Transverse colon (tissue), 4 donors: ENCODE results near the gene DDX39B. TPM values are rescaled to one million over a fixed set of nuclear protein-coding genes. Genes with fewer than 3 reads are reported as not detected.

Experiments used
- DNase-seq: peaks from one replicate; pipeline ENCODE4 v3.0.0-alpha.2; 2019
- H3K27ac ChIP-seq, 4 donors: fragments of 200-600 bp; sonication (generic); 2 replicates each; pipeline ENCODE4 v1.5.1; 2016 to 2018; ENCODE audit warnings: inconsistent platforms in 4 of 4
- H3K27me3 ChIP-seq: fragments of 200-600 bp; sonication (generic); 2 replicates; pipeline ENCODE4 v1.5.1; 2017; ENCODE audit warnings: inconsistent platforms
- H3K36me3 ChIP-seq, 4 donors: fragments of 200-600 bp; sonication (generic); 2 replicates each; pipeline ENCODE4 v1.5.1; 2017 to 2019; ENCODE audit warnings: inconsistent platforms in 4 of 4
- H3K4me1 ChIP-seq, 4 donors: fragments of 200-600 bp; sonication (generic); 2 replicates each; pipeline ENCODE4 v1.5.1; 2017 to 2020; ENCODE audit warnings: inconsistent platforms in 4 of 4
- H3K4me3 ChIP-seq, 4 donors: fragments of 200-600 bp; sonication (generic); 1 replicate in 1 of 4; 2 replicates in 3 of 4; pipeline versions ENCODE4 v1.5.1 to v1.6.1; 2017 to 2019; ENCODE audit warnings: inconsistent platforms in 4 of 4
- H3K9me3 ChIP-seq, 2 donors: fragments of 200-600 bp; sonication (generic); 2 replicates each; pipeline ENCODE4 v1.5.1; 2017 to 2019; ENCODE audit warnings: inconsistent platforms in 2 of 2
- EP300 ChIP-seq: sonication (generic); formaldehyde crosslinking; IDR thresholded peaks from one replicate; pipeline ENCODE4 v1.6.1; 2017; ENCODE audit warnings: antibody characterized with exemption, low read depth
- POLR2A ChIP-seq: fragments of 450-650 bp; IDR thresholded peaks from one replicate; pipeline ENCODE4 v1.6.1; 2016; ENCODE audit warnings: antibody characterized with exemption, mild to moderate bottlenecking, moderate library complexity
- POLR2AphosphoS5 ChIP-seq, 3 donors: sonication (generic); formaldehyde crosslinking; IDR thresholded peaks; one replicate each; pipeline ENCODE4 v1.6.1; 2016; ENCODE audit warnings: antibody characterized with exemption in 3 of 3
- WGBS, 2 donors: methylation state at CpG; one replicate each; pipeline ENCODE4 v1.1.5; 2018; ENCODE audit warnings: low coverage in 1 of 2; 5-methylcytosine and 5-hydroxymethylcytosine counted together
- in situ Hi-C, 4 donors: fragments of 200-750 bp; cut with MboI; loops; one replicate each; pipeline versions ENCODE4 v1.15.0 to v1.15.1; 2017; ENCODE audit warnings: low sequenced_read_pairs in 3 of 4, low pct_ligation_motif_present in 1 of 4, low pct_unique_long_range_greater_than_20kb in 1 of 4
- intact Hi-C: fragments of 100-400 bp; cut with DNase I; formaldehyde crosslinking; loops from one replicate; pipeline ENCODE4 v1.15.1; 2023; ENCODE audit warnings: low total_unique reads
- total RNA-seq, 4 donors: library from RNA; depleted of rRNA; stranded (reverse); fragments of >200 nt; gene quantifications; one replicate each; pipeline ENCODE4 v1.1.0, GENCODE V29; 2016
- TF ChIP-seq, protein P1 (sequence below), 5 experiments: fragments of 200-600 bp in 3 of 5; fragments of 450-650 bp in 2 of 5; sonication (generic) in 3 of 5; IDR thresholded peaks; 1 replicate in 2 of 5; 2 replicates in 3 of 5; pipeline ENCODE4 v1.5.1; 2016 to 2017; ENCODE audit warnings: antibody characterized with exemption in 5 of 5, inconsistent platforms in 3 of 5, mild to moderate bottlenecking in 2 of 5, moderate library complexity in 1 of 5

Gene DDX39B
- total RNA-seq, 4 donors from 2014 or later: 147 to 519 (median 271) TPM

DNA sequence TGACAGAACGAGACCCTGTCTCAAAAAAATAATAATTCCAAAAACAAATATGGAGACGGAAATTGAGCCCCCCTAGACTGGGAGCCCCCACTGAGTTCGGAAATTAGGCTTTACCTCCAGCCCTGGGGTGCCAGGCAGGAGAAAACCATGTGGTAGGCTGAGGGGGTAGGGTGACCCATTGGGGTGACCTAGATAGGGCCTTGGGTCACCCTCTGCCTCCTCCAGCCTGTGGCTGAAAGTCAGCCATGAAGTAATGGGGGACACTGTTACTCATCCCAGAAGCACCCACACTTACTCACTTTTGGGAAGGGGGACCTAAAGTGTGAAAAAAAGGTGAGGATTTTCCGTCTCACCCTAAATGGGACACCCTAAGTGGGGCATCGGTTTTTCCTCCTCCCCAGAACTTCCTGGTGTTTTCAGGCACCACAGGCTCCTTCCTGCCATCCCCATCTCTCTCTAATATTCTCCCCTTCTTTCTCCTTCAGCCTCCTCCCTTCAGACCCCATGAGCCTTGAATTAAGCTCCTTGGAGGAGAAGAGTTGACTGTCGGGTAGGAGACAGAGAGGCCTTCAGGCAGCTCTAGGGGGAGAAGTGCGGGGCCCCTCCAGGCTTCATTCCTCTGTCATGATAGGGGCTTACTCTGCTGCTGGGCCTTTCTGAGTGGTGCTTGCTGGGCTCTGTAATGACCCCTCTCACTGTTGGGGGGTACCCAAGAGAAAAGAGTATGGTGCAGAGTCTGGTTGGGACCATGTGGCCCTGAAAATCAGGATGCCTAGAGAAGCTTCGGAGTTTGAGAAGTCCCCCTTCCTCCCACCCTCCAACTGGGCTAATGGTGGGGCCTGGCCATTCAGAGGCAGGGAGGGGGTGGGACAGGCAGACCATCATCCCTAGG, 38.0 kb upstream of the DDX39B start:
- peak overlapping the region; percentile 79 to 91 (median 86) for H3K27ac ChIP-seq
- intact Hi-C loops: loop anchor here (5.0 kb wide), 1 partner anchor 32 kb away; the partner anchor contains the start of genes ATP6V1G2 and NFKBIL1

DNA sequence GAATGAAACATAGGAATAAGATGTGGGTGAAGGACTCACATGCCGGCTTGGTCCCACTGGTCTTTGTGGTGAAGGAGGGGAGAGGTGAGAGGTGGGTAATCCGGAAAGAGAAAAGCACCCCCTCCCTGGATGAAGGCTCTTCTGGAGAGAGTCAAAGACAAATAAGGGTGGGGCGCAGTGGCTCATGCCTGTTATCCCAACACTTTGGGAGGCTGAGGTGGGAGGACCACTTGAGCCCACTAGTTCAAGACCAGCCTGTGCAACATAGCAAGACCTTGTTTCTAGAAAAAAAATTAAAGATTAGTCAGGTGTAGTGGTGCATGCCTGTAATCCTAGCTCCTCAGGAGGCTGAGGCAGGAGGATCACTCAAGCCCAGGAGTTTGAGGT, 37.3 kb upstream of the DDX39B start:
- no peaks in the 10 kb centered on the region for H3K9me3 ChIP-seq
- in situ Hi-C loops: no loop called here
- no peaks in the 10 kb centered on the region for H3K36me3 ChIP-seq
- peaks cover 6 to 30% (median 7%) of the 10 kb centered on the region in 4 donors for H3K4me1 ChIP-seq
- DNase-seq: no peak
- H3K4me3 ChIP-seq: no peak overlapping the region
- 81% methylated on average over 3 of the region's 3 CpGs; no CpG with 5 or more reads in 1 of the 2 donors for WGBS, 2 donors
- intact Hi-C loops: no loop called here
- H3K27me3 ChIP-seq: peaks cover 7% of the 10 kb centered on the region
- TF ChIP-seq POLR2AphosphoS5 (IDR thresholded peaks at IDR 0.05): no peak
- TF ChIP-seq EP300: no peak
- TF ChIP-seq, protein P1, sequence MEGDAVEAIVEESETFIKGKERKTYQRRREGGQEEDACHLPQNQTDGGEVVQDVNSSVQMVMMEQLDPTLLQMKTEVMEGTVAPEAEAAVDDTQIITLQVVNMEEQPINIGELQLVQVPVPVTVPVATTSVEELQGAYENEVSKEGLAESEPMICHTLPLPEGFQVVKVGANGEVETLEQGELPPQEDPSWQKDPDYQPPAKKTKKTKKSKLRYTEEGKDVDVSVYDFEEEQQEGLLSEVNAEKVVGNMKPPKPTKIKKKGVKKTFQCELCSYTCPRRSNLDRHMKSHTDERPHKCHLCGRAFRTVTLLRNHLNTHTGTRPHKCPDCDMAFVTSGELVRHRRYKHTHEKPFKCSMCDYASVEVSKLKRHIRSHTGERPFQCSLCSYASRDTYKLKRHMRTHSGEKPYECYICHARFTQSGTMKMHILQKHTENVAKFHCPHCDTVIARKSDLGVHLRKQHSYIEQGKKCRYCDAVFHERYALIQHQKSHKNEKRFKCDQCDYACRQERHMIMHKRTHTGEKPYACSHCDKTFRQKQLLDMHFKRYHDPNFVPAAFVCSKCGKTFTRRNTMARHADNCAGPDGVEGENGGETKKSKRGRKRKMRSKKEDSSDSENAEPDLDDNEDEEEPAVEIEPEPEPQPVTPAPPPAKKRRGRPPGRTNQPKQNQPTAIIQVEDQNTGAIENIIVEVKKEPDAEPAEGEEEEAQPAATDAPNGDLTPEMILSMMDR (IDR thresholded peaks at IDR 0.05): no peak
- no peak overlapping the region for H3K27ac ChIP-seq

More for the DNA sequence above, 38.0 kb upstream of the DDX39B start:
- TF ChIP-seq, protein P1 (IDR thresholded peaks at IDR 0.05): no peak
- no peak for TF ChIP-seq EP300
- no peak for TF ChIP-seq POLR2AphosphoS5 (IDR thresholded peaks at IDR 0.05)
- TF ChIP-seq POLR2A: no peak
- WGBS, 2 donors: 57 to 82% methylated on average over 1 to 8 of the region's 8 CpGs
- DNase-seq: no peak
- H3K9me3 ChIP-seq: no peaks in the 10 kb centered on the region
- peaks cover 6 to 27% (median 7%) of the 10 kb centered on the region in 4 donors for H3K4me1 ChIP-seq
- peak overlapping the region in 1 of 4 donors; percentile 96 for H3K4me3 ChIP-seq
- peaks cover 7% of the 10 kb centered on the region for H3K27me3 ChIP-seq
- in situ Hi-C loops: no loop called here
- no peaks in the 10 kb centered on the region for H3K36me3 ChIP-seq

DNA sequence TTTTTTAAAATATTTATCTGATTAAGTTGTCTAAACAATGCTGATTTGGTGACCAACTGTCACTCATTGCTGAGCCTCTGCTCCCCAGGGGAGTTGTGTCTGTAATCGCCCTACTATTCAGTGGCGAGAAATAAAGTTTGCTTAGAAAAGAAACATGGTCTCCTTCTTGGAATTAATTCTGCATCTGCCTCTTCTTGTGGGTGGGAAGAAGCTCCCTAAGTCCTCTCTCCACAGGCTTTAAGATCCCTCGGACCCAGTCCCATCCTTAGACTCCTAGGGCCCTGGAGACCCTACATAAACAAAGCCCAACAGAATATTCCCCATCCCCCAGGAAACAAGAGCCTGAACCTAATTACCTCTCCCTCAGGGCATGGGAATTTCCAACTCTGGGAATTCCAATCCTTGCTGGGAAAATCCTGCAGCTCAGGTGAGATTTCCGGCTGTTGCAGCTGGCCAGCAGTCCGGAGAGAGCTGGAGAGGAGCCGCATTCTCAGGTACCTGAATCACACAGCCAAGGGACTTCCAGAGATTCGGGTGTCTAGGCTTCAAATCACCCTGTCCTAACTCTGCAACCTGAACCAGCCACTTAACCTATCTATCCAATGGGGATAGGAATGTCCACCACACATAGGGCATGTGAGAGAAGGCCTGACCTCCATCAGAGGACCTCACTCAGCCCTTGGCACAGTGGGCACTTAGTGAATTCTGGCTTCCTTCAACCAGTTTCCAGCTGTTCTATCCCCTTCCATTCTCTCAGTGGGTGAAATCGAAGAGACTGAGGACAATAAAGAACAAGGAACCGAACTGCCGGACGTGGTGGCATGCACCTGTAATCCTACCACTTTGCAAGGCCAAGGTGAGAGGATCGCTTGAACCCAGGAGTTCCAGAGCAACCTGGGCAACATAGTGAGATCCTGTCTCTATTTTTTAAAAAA, 36.6 kb upstream of the DDX39B start:
- H3K27me3 ChIP-seq: peaks cover 7% of the 10 kb centered on the region
- H3K9me3 ChIP-seq: no peaks in the 10 kb centered on the region
- peaks cover 6 to 30% (median 7%) of the 10 kb centered on the region in 4 donors for H3K4me1 ChIP-seq
- in situ Hi-C loops: no loop called here
- no peaks in the 10 kb centered on the region for H3K36me3 ChIP-seq
- no peak overlapping the region for H3K4me3 ChIP-seq
- TF ChIP-seq POLR2AphosphoS5 (IDR thresholded peaks at IDR 0.05) (no peak), EP300 (no peak), POLR2A (no peak)
- TF ChIP-seq, protein P1 (IDR thresholded peaks at IDR 0.05): no peak
- DNase-seq: no peak
- 60 to 77% methylated on average over 3 to 12 of the region's 12 CpGs for WGBS, 2 donors
- H3K27ac ChIP-seq: no peak overlapping the region
- intact Hi-C loops: no loop called here

DNA sequence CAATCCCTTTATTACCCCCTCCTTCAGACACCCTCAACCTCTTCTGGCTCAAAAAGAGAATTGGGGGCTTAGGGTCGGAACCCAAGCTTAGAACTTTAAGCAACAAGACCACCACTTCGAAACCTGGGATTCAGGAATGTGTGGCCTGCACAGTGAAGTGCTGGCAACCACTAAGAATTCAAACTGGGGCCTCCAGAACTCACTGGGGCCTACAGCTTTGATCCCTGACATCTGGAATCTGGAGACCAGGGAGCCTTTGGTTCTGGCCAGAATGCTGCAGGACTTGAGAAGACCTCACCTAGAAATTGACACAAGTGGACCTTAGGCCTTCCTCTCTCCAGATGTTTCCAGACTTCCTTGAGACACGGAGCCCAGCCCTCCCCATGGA, 35.8 kb upstream of the DDX39B start:
- no peak for DNase-seq
- TF ChIP-seq, protein P1 (IDR thresholded peaks at IDR 0.05): no peak
- TF ChIP-seq EP300 (no peak), POLR2A (no peak), POLR2AphosphoS5 (IDR thresholded peaks at IDR 0.05) (no peak)
- in situ Hi-C loops (no loop called here), intact Hi-C loops (no loop called here)
- Histone ChIP-seq H3K36me3 (no peaks in the 10 kb centered on the region), H3K4me3 (no peak overlapping the region), H3K4me1 (peaks cover 6 to 28% (median 7%) of the 10 kb centered on the region in 4 donors), H3K9me3 (no peaks in the 10 kb centered on the region), H3K27ac (peak overlapping the region in 1 of 4 donors; percentile 6), H3K27me3 (peaks cover 7% of the 10 kb centered on the region)
- 57 to 83% methylated on average over 1 to 3 of the region's 3 CpGs for WGBS, 2 donors
